H1 (cell line): ENCODE data around the gene CRADD. TPM values are rescaled to one million over a fixed set of nuclear protein-coding genes. Genes with fewer than 3 reads are reported as not detected.

Experiments
- CTCF ChIA-PET: fragments of 300-600 bp; sonication (Branson Sonifier 250); formaldehyde crosslinking; loops from one replicate; lab custom pipeline; 2021; ENCODE audit not compliant: partially characterized antibody; lab: Charles Lee
- POLR2A ChIA-PET: fragments of 300-600 bp; sonication (Branson Sonifier 250); formaldehyde crosslinking; loops from one replicate; lab custom pipeline; 2021; ENCODE audit warnings: inconsistent platforms; ENCODE audit not compliant: partially characterized antibody; lab: Charles Lee
- DNase-seq, 2 experiments: peaks; one replicate each; pipeline versions ENCODE4 v3.0.0 to v3.0.0-alpha.2; 2010 to 2022; ENCODE audit warnings: low spot score in 2 of 2, low read depth in 1 of 2, mixed read lengths in 1 of 2
- FAIRE-seq: peaks from 2 replicates; lab custom pipeline; 2011; peaks lifted over from hg19 to GRCh38; lab: Jason Lieb, UNC
- H2AFZ ChIP-seq: 2 replicates; pipeline ENCODE4 v1.8.1; 2012; ENCODE audit warnings: low read length, inconsistent platforms
- H2AK5ac ChIP-seq: 2 replicates; pipeline ENCODE4 v1.6.1; 2013; ENCODE audit warnings: low read depth, low read length
- H2BK120ac ChIP-seq: replicated peaks from 2 replicates; pipeline ENCODE3; 2013; ENCODE audit warnings: low read depth, low read length, inconsistent platforms
- H2BK12ac ChIP-seq: 2 replicates; pipeline ENCODE4 v1.6.1; 2013; ENCODE audit warnings: low read depth, low read length
- H2BK15ac ChIP-seq: 2 replicates; pipeline ENCODE4 v1.6.1; 2013; ENCODE audit warnings: low read length
- H2BK20ac ChIP-seq: 2 replicates; pipeline ENCODE4 v1.6.1; 2013; ENCODE audit warnings: low read length
- H2BK5ac ChIP-seq: 2 replicates; pipeline ENCODE4 v1.6.1; 2013; ENCODE audit warnings: low read depth, low read length
- H3K14ac ChIP-seq: 2 replicates; pipeline ENCODE4 v1.6.1; 2013; ENCODE audit warnings: inconsistent platforms; ENCODE audit not compliant: insufficient read length
- H3K18ac ChIP-seq: 2 replicates; pipeline ENCODE4 v1.6.1; 2013; ENCODE audit warnings: low read length; ENCODE audit errors: extremely low read depth
- H3K23ac ChIP-seq: 2 replicates; pipeline ENCODE4 v1.6.1; 2013; ENCODE audit warnings: inconsistent platforms; ENCODE audit not compliant: insufficient read length
- H3K23me2 ChIP-seq: 2 replicates; pipeline ENCODE4 v1.6.1; 2013; ENCODE audit warnings: low read depth, low read length
- H3K27ac ChIP-seq: 2 replicates; pipeline ENCODE4 v1.6.1; 2011; ENCODE audit warnings: low read depth, low read length, inconsistent platforms
- H3K27me3 ChIP-seq, 4 experiments: replicated peaks in 1 of 4; 1 replicate in 1 of 4; 2 replicates in 3 of 4; pipeline versions ENCODE4 v1.6.1 to v1.8.1; 2011 to 2013; ENCODE audit warnings: low read length in 3 of 4, mild to moderate bottlenecking in 3 of 4, inconsistent platforms in 2 of 4, mixed read lengths in 2 of 4, moderate library complexity in 1 of 4; ENCODE audit not compliant: control insufficient read depth in 3 of 4, insufficient read depth in 3 of 4; ENCODE audit errors: extremely low read depth in 1 of 4
- H3K36me3 ChIP-seq, 4 experiments: 2 replicates each; pipeline versions ENCODE4 v1.6.1 to v1.8.1; 2011 to 2013; ENCODE audit warnings: mild to moderate bottlenecking in 4 of 4, low read length in 3 of 4, moderate library complexity in 2 of 4, control low read depth in 1 of 4, inconsistent platforms in 1 of 4; ENCODE audit not compliant: insufficient read depth in 4 of 4, control insufficient read depth in 2 of 4
- H3K4ac ChIP-seq: replicated peaks from 2 replicates; pipeline ENCODE3; 2013; ENCODE audit warnings: low read length, low read depth, mixed read lengths, inconsistent platforms; ENCODE audit not compliant: insufficient read length
- H3K4me1 ChIP-seq, 4 experiments: replicated peaks in 1 of 4; 1 replicate in 1 of 4; 2 replicates in 3 of 4; pipeline versions ENCODE4 v1.6.1 to v1.8.1; 2011 to 2013; ENCODE audit warnings: low read length in 3 of 4, inconsistent platforms in 2 of 4, mixed read lengths in 1 of 4; ENCODE audit not compliant: insufficient read depth in 4 of 4, control insufficient read depth in 3 of 4
- H3K4me2 ChIP-seq, 2 experiments: 2 replicates each; pipeline versions ENCODE4 v1.6.1 to v1.8.1; 2011 to 2013; ENCODE audit warnings: low read depth in 2 of 2, low read length in 2 of 2, control low read depth in 1 of 2, inconsistent platforms in 1 of 2, mild to moderate bottlenecking in 1 of 2; ENCODE audit not compliant: insufficient read depth in 1 of 2
- H3K4me3 ChIP-seq, 4 experiments: fragments of 200-600, 300-600 bp in 1 of 4; sonication (generic), shearing (Covaris generic), sonication (Bioruptor Twin) in 1 of 4; 2 replicates each; pipeline versions ENCODE4 v1.5.1 to v1.8.1; 2011 to 2016; ENCODE audit warnings: low read length in 4 of 4, low read depth in 3 of 4, control low read depth in 2 of 4, inconsistent platforms in 2 of 4, mild to moderate bottlenecking in 2 of 4, mixed read lengths in 1 of 4, moderate library complexity in 1 of 4; ENCODE audit not compliant: insufficient read depth in 2 of 4; ENCODE audit errors: extremely low read depth in 1 of 4
- H3K56ac ChIP-seq: replicated peaks from 2 replicates; pipeline ENCODE3; 2013; ENCODE audit warnings: low read depth, mild to moderate bottlenecking, mixed read lengths, low read length, inconsistent platforms; ENCODE audit not compliant: insufficient read length
- H3K79me1 ChIP-seq: 2 replicates; pipeline ENCODE4 v1.6.1; 2013; ENCODE audit warnings: low read depth, low read length, control low read depth
- H3K79me2 ChIP-seq, 2 experiments: 2 replicates each; pipeline versions ENCODE4 v1.6.1 to v1.8.1; 2012 to 2013; ENCODE audit warnings: low read length in 2 of 2, mild to moderate bottlenecking in 2 of 2, inconsistent platforms in 1 of 2; ENCODE audit not compliant: insufficient read depth in 2 of 2, control insufficient read depth in 1 of 2
- H3K9ac ChIP-seq, 4 experiments: replicated peaks in 1 of 4; 1 replicate in 1 of 4; 2 replicates in 3 of 4; pipeline versions ENCODE4 v1.6.1 to v1.8.1; 2011 to 2013; ENCODE audit warnings: low read depth in 3 of 4, low read length in 3 of 4, control low read depth in 2 of 4, mild to moderate bottlenecking in 2 of 4, moderate library complexity in 2 of 4, inconsistent platforms in 1 of 4; ENCODE audit errors: extremely low read depth in 1 of 4
- H3K9me3 ChIP-seq, 2 experiments: 2 replicates each; pipeline versions ENCODE4 v1.6.1 to v1.8.1; 2012 to 2013; ENCODE audit warnings: mild to moderate bottlenecking in 2 of 2, moderate library complexity in 2 of 2, control low read depth in 1 of 2, inconsistent platforms in 1 of 2, low read depth in 1 of 2, low read length in 1 of 2, mixed read lengths in 1 of 2; ENCODE audit not compliant: insufficient read depth in 2 of 2
- H4K20me1 ChIP-seq, 2 experiments: replicated peaks in 1 of 2; 2 replicates each; pipeline versions ENCODE3 to v1.8.1; 2011 to 2013; ENCODE audit warnings: inconsistent platforms in 2 of 2, low read length in 2 of 2, mild to moderate bottlenecking in 1 of 2; ENCODE audit not compliant: insufficient read depth in 2 of 2, control insufficient read depth in 1 of 2
- H4K5ac ChIP-seq: 2 replicates; pipeline ENCODE4 v1.6.1; 2013; ENCODE audit warnings: low read length, low read depth, mixed read lengths, inconsistent platforms; ENCODE audit not compliant: insufficient read length
- H4K8ac ChIP-seq: 2 replicates; pipeline ENCODE4 v1.8.0; 2013; ENCODE audit warnings: mild to moderate bottlenecking, moderate library complexity, low read length, inconsistent platforms; ENCODE audit not compliant: insufficient read depth; ENCODE audit errors: extremely low read depth
- H4K91ac ChIP-seq: replicated peaks from 2 replicates; pipeline ENCODE3; 2013; ENCODE audit warnings: low read length, mixed read lengths, inconsistent platforms; ENCODE audit not compliant: insufficient read length
- CBX8 ChIP-seq: fragments of 300-800, 300-1000 bp; sonication (generic); IDR thresholded peaks from 2 replicates; pipeline ENCODE4 v1.7.1; 2016; ENCODE audit warnings: low read depth, low read length, borderline replicate concordance
- CTBP2 ChIP-seq: IDR thresholded peaks from 2 replicates; pipeline ENCODE4 v1.7.0; 2011; ENCODE audit warnings: borderline replicate concordance, mild to moderate bottlenecking, moderate library complexity, mixed read lengths, low read length; ENCODE audit not compliant: insufficient read depth, insufficient read length
- YY1 ChIP-seq: IDR thresholded peaks from 2 replicates; pipeline ENCODE4 v1.6.1; 2011; ENCODE audit warnings: low read depth, mild to moderate bottlenecking, low read length
- WGBS, 2 experiments: shearing (Covaris generic) in 1 of 2; methylation state at CpG; one replicate each; pipeline versions ENCODE4 v1.1.6 to v1.1.7; 2013 to 2015; ENCODE audit warnings: low lambda C conversion rate in 2 of 2, mixed read lengths in 2 of 2, inconsistent platforms in 1 of 2, low coverage in 1 of 2, missing lambda C conversion rate in 1 of 2; ENCODE audit not compliant: insufficient replicate concordance in 2 of 2, insufficient coverage in 1 of 2, insufficient read length in 1 of 2; ENCODE audit errors: extremely low coverage in 1 of 2, missing lambda C conversion rate in 1 of 2; 5-methylcytosine and 5-hydroxymethylcytosine counted together
- polyA plus RNA-seq, 7 experiments: library from polyadenylated mRNA; depleted of rRNA in 3 of 7; stranded (reverse) in 5 of 7; unstranded in 2 of 7; fragments of >200 nt in 5 of 7; fragments of 200-250 nt in 2 of 7; gene quantifications; 1 replicate in 5 of 7; 2 replicates in 1 of 7; 4 replicates in 1 of 7; pipeline versions ENCODE4 v1.2.1 to v1.2.3, GENCODE V29; 2011 to 2013; ENCODE audit warnings: missing spikeins in 2 of 7, mixed read lengths in 2 of 7
- total RNA-seq: library from RNA; stranded (reverse); fragmentation: NEBNext Ultra II Directional; extraction: Animal tissue kit (Norgen Biotek cat#: 25700); gene quantifications from 2 replicates; pipeline ENCODE4 v1.2.1, GENCODE V29; 2021
- TF ChIP-seq, protein P1 (sequence below): IDR thresholded peaks from 2 replicates; pipeline ENCODE4 v1.6.1; 2012; ENCODE audit warnings: inconsistent platforms

CRADD gene
- total and polyA plus RNA-seq, 2 of the 8 experiments (the other 6 are each of a cell fraction or from before 2014, with no cell fraction given) = 8.1 to 15.4 TPM

GRCh38 chr12:93727195-93727811 is 50.1 kb downstream of the CRADD start:
- H2AK5ac ChIP-seq = no peak overlapping the region
- no peaks in the 10 kb centered on the region for H3K27me3 ChIP-seq
- H2AFZ ChIP-seq = no peak overlapping the region
- no peak for DNase-seq
- H4K91ac ChIP-seq = peak overlapping the region; percentile 44
- CTCF ChIA-PET = interaction anchor here (0.8 to 1.8 kb wide), 5 partner anchors 13 to 374 kb away, joined by 3 to 6 read pairs (median 3); no protein-coding TSS in a partner anchor
- no peak overlapping the region for H3K56ac ChIP-seq
- peaks cover 0 to 8% (median 0%) of the 10 kb centered on the region in 4 experiments; a peak in 2 of 7 replicates for H3K4me1 ChIP-seq
- H2BK120ac ChIP-seq = no peak overlapping the region
- H2BK5ac ChIP-seq = no peak overlapping the region
- no peak overlapping the region for H2BK20ac ChIP-seq
- H2BK12ac ChIP-seq = 0 out of 2 replicates have a peak overlapping the region, but pooled peaks have one; percentile 32
- H3K4ac ChIP-seq = no peak overlapping the region
- no peak overlapping the region for H3K4me2 ChIP-seq
- no peak for FAIRE-seq
- no peak overlapping the region for H3K14ac ChIP-seq
- no peak overlapping the region for H3K18ac ChIP-seq
- no peak overlapping the region; the same call in 1 of the 2 replicates for H2BK15ac ChIP-seq
- H3K36me3 ChIP-seq = no peaks in the 10 kb centered on the region
- H4K20me1 ChIP-seq = no peaks in the 10 kb centered on the region
- H4K8ac ChIP-seq = no peak overlapping the region
- H3K9me3 ChIP-seq = no peaks in the 10 kb centered on the region; a peak in 1 of 4 replicates
- H3K9ac ChIP-seq = no peak overlapping the region
- no peaks in the 10 kb centered on the region for H3K23me2 ChIP-seq
- H3K4me3 ChIP-seq = no peak overlapping the region
- POLR2A ChIA-PET = interaction anchor here (1.9 kb wide), 1 partner anchor 14 kb away, joined by 5 read pairs; no protein-coding TSS in a partner anchor
- no peaks in the 10 kb centered on the region for H3K79me1 ChIP-seq
- H3K79me2 ChIP-seq = no peaks in the 10 kb centered on the region
- no peak overlapping the region for H4K5ac ChIP-seq
- no peak overlapping the region for H3K27ac ChIP-seq
- H3K23ac ChIP-seq = no peak overlapping the region
- WGBS, 2 experiments = 89% methylated on average over 3 of the region's 3 CpGs; no CpG with 5 or more reads in 1 of the 2 experiments
- TF ChIP-seq CBX8 (no peak), CTBP2 (no peak), YY1 (no peak)
- TF ChIP-seq, protein P1, sequence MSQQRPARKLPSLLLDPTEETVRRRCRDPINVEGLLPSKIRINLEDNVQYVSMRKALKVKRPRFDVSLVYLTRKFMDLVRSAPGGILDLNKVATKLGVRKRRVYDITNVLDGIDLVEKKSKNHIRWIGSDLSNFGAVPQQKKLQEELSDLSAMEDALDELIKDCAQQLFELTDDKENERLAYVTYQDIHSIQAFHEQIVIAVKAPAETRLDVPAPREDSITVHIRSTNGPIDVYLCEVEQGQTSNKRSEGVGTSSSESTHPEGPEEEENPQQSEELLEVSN = no peak
